H9 (cell line): ENCODE measurements around the gene GABBR2. TPM values are rescaled to one million over a fixed set of nuclear protein-coding genes. Genes with fewer than 3 reads are reported as not detected.

Experiments used
- DNase-seq: peaks from one replicate; pipeline ENCODE4 v3.0.0-alpha.2; 2017
- H2AFZ ChIP-seq: one replicate; pipeline ENCODE4 v1.6.1; 2013; ENCODE audit warnings: mild to moderate bottlenecking, low read length, control low read depth, moderate library complexity
- H2AK5ac ChIP-seq: 2 replicates; pipeline ENCODE4 v1.6.1; 2013; ENCODE audit warnings: low read length, control low read depth, mixed read lengths; ENCODE audit not compliant: insufficient read length
- H2BK120ac ChIP-seq: one replicate; pipeline ENCODE4 v1.6.1; 2013; ENCODE audit warnings: low read depth, mild to moderate bottlenecking, low read length, control low read depth, inconsistent platforms; ENCODE audit not compliant: poor library complexity, severe bottlenecking
- H2BK12ac ChIP-seq: 2 replicates; pipeline ENCODE4 v1.6.1; 2013; ENCODE audit warnings: low read length, control low read depth, mixed read lengths, low read depth; ENCODE audit not compliant: insufficient read length
- H2BK15ac ChIP-seq: 2 replicates; pipeline ENCODE4 v1.6.1; 2013; ENCODE audit warnings: low read depth, low read length, control low read depth
- H2BK20ac ChIP-seq: one replicate; pipeline ENCODE4 v1.6.1; 2013; ENCODE audit warnings: low read depth, mild to moderate bottlenecking, low read length, control low read depth, inconsistent platforms; ENCODE audit not compliant: poor library complexity, severe bottlenecking
- H2BK5ac ChIP-seq: 2 replicates; pipeline ENCODE4 v1.6.1; 2013; ENCODE audit warnings: low read length, control low read depth, mixed read lengths; ENCODE audit not compliant: insufficient read length
- H3K14ac ChIP-seq: 2 replicates; pipeline ENCODE4 v1.6.1; 2013; ENCODE audit warnings: low read length, control low read depth; ENCODE audit not compliant: insufficient read depth
- H3K18ac ChIP-seq: 2 replicates; pipeline ENCODE4 v1.6.1; 2013; ENCODE audit warnings: low read depth, mild to moderate bottlenecking, mixed read lengths, low read length, control low read depth; ENCODE audit not compliant: insufficient read length
- H3K23ac ChIP-seq: 2 replicates; pipeline ENCODE4 v1.6.1; 2013; ENCODE audit warnings: low read length, control low read depth, mixed read lengths, low read depth; ENCODE audit not compliant: insufficient read length
- H3K23me2 ChIP-seq: 2 replicates; pipeline ENCODE4 v1.6.1; 2013; ENCODE audit warnings: low read depth, mild to moderate bottlenecking, mixed read lengths, low read length, control low read depth; ENCODE audit not compliant: insufficient read length, poor library complexity, severe bottlenecking
- H3K27ac ChIP-seq: 2 replicates; pipeline ENCODE4 v1.5.1; 2013; ENCODE audit warnings: low read length, control low read depth, mixed read lengths, low read depth; ENCODE audit not compliant: insufficient read length
- H3K27me3 ChIP-seq: 2 replicates; pipeline ENCODE4 v1.6.1; 2013; ENCODE audit warnings: low read length, control low read depth, inconsistent platforms; ENCODE audit not compliant: insufficient read depth
- H3K4ac ChIP-seq: 2 replicates; pipeline ENCODE4 v1.6.1; 2013; ENCODE audit warnings: low read depth, mild to moderate bottlenecking, control low read depth, inconsistent platforms, low read length, moderate library complexity
- H3K4me1 ChIP-seq: 2 replicates; pipeline ENCODE4 v1.6.1; 2013; ENCODE audit warnings: low read length, control low read depth, inconsistent platforms; ENCODE audit not compliant: insufficient read depth
- H3K4me2 ChIP-seq: 2 replicates; pipeline ENCODE4 v1.6.1; 2013; ENCODE audit warnings: low read length, control low read depth, mixed read lengths; ENCODE audit not compliant: insufficient read length, insufficient read depth
- H3K56ac ChIP-seq: 2 replicates; pipeline ENCODE4 v1.6.1; 2013; ENCODE audit warnings: low read depth, mild to moderate bottlenecking, mixed read lengths, low read length, control low read depth; ENCODE audit not compliant: insufficient read length
- H3K79me1 ChIP-seq: 2 replicates; pipeline ENCODE4 v1.6.1; 2013; ENCODE audit warnings: low read depth, mild to moderate bottlenecking, moderate library complexity, low read length, control low read depth, inconsistent platforms; ENCODE audit not compliant: insufficient read depth, poor library complexity, severe bottlenecking
- H3K79me2 ChIP-seq: 2 replicates; pipeline ENCODE4 v1.6.1; 2013; ENCODE audit warnings: low read length, control low read depth, inconsistent platforms; ENCODE audit not compliant: insufficient read depth
- H3K9ac ChIP-seq: 2 replicates; pipeline ENCODE4 v1.6.1; 2013; ENCODE audit warnings: low read length, control low read depth, mixed read lengths; ENCODE audit not compliant: insufficient read length; ENCODE audit errors: extremely low read depth
- H3K9me3 ChIP-seq: one replicate; pipeline ENCODE4 v1.6.1; 2013; ENCODE audit warnings: low read depth, low read length, inconsistent platforms; ENCODE audit not compliant: control insufficient read depth
- H3T11ph ChIP-seq: one replicate; pipeline ENCODE4 v1.6.1; 2013; ENCODE audit warnings: mild to moderate bottlenecking, low read length, control low read depth, inconsistent platforms
- H4K20me1 ChIP-seq: one replicate; pipeline ENCODE4 v1.6.1; 2013; ENCODE audit not compliant: control insufficient read depth, insufficient read length, insufficient read depth
- H4K5ac ChIP-seq: 2 replicates; pipeline ENCODE4 v1.6.1; 2013; ENCODE audit warnings: low read depth, mild to moderate bottlenecking, mixed read lengths, low read length, control low read depth; ENCODE audit not compliant: insufficient read length
- H4K8ac ChIP-seq: replicated peaks from 2 replicates; pipeline ENCODE4 v1.6.1; 2013; ENCODE audit warnings: low read length, control low read depth, mixed read lengths, low read depth; ENCODE audit not compliant: insufficient read length
- H4K91ac ChIP-seq: 2 replicates; pipeline ENCODE4 v1.6.1; 2013; ENCODE audit warnings: low read depth, mild to moderate bottlenecking, moderate library complexity, mixed read lengths, low read length, control low read depth; ENCODE audit not compliant: insufficient read length
- H3K27ac Mint-ChIP-seq, 3 experiments: 2 replicates in 2 of 3; 3 replicates in 1 of 3; pipeline ENCODE4 v1.8.0; 2020 to 2021; ENCODE audit warnings: mixed read lengths in 3 of 3, mild to moderate bottlenecking in 1 of 3, moderate library complexity in 1 of 3
- H3K27me3 Mint-ChIP-seq: 2 replicates; pipeline ENCODE4 v1.8.0; 2021; ENCODE audit warnings: low read depth, mild to moderate bottlenecking, moderate library complexity, mixed read lengths
- H3K36me3 Mint-ChIP-seq, 3 experiments: 2 replicates in 2 of 3; 3 replicates in 1 of 3; pipeline ENCODE4 v1.8.0; 2020 to 2021; ENCODE audit warnings: low read depth in 3 of 3, mixed read lengths in 3 of 3; ENCODE audit not compliant: insufficient read depth in 1 of 3
- H3K4me1 Mint-ChIP-seq, 2 experiments: 2 replicates each; pipeline ENCODE4 v1.8.0; 2020; ENCODE audit warnings: mixed read lengths in 2 of 2
- H3K4me3 Mint-ChIP-seq, 2 experiments: 2 replicates in 1 of 2; 3 replicates in 1 of 2; pipeline ENCODE4 v1.8.0; 2020 to 2021; ENCODE audit warnings: mild to moderate bottlenecking in 2 of 2, mixed read lengths in 2 of 2, moderate library complexity in 1 of 2
- H3K9me3 Mint-ChIP-seq, 2 experiments: 2 replicates in 1 of 2; 3 replicates in 1 of 2; pipeline ENCODE4 v1.8.0; 2020; ENCODE audit warnings: mild to moderate bottlenecking in 2 of 2, mixed read lengths in 2 of 2, moderate library complexity in 1 of 2
- WGBS: extraction: QIAGEN DNeasy Blood & Tissue Kit; methylation state at CpG from one replicate; pipeline ENCODE4 v1.1.7; 2013; ENCODE audit warnings: missing lambda C conversion rate, low lambda C conversion rate, mixed read lengths; ENCODE audit not compliant: insufficient read length; ENCODE audit errors: extremely low coverage; 5-methylcytosine and 5-hydroxymethylcytosine counted together
- total RNA-seq: library from RNA; stranded (reverse); gene quantifications from 2 replicates; pipeline ENCODE4 v1.2.1, GENCODE V29; 2021
- TF ChIP-seq, protein P1 (sequence below): fragments of 200-600 bp; sonication (generic); conservative IDR thresholded peaks from 3 replicates; pipeline ENCODE4 v1.8.0; 2021; ENCODE audit warnings: antibody characterized with exemption, mild to moderate bottlenecking

The GABBR2 gene
- total RNA-seq, 1 experiment from 2014 or later, result 0.66 TPM

- Histone ChIP-seq H4K20me1 (no peaks in the 10 kb centered on the region), H3K9me3 (no peaks in the 10 kb centered on the region), H2AFZ (no peak overlapping the region), H4K8ac (no peak overlapping the region), H3K56ac (no peak overlapping the region), H2BK20ac (no peak overlapping the region), H3T11ph (no peak overlapping the region), H3K9ac (no peak overlapping the region), H3K4me2 (no peak overlapping the region), H4K91ac (no peak overlapping the region), H3K27ac (no peak overlapping the region), H3K18ac (no peak overlapping the region), H3K23me2 (no peaks in the 10 kb centered on the region), H3K79me2 (no peaks in the 10 kb centered on the region), H2BK120ac (no peak overlapping the region), H2BK5ac (no peak overlapping the region), H3K4me1 (no peaks in the 10 kb centered on the region), H4K5ac (no peak overlapping the region), H3K4ac (no peak overlapping the region), H3K23ac (no peak overlapping the region), H3K79me1 (no peaks in the 10 kb centered on the region), H3K27me3 (no peaks in the 10 kb centered on the region), H2AK5ac (no peak overlapping the region), H3K14ac (no peak overlapping the region), H2BK15ac (no peak overlapping the region), H2BK12ac (no peak overlapping the region)
- Mint-ChIP-seq H3K4me3 (no peak overlapping the region), H3K36me3 (peaks cover 39 to 71% (median 55%) of the 10 kb centered on the region in 3 experiments), H3K9me3 (peaks cover 11 to 13% of the 10 kb centered on the region in 2 experiments; a peak in 4 of 5 replicates), H3K27me3 (no peaks in the 10 kb centered on the region), H3K4me1 (peaks cover 5 to 11% of the 10 kb centered on the region in 2 experiments), H3K27ac (no peak overlapping the region)
- TF ChIP-seq, protein P1, sequence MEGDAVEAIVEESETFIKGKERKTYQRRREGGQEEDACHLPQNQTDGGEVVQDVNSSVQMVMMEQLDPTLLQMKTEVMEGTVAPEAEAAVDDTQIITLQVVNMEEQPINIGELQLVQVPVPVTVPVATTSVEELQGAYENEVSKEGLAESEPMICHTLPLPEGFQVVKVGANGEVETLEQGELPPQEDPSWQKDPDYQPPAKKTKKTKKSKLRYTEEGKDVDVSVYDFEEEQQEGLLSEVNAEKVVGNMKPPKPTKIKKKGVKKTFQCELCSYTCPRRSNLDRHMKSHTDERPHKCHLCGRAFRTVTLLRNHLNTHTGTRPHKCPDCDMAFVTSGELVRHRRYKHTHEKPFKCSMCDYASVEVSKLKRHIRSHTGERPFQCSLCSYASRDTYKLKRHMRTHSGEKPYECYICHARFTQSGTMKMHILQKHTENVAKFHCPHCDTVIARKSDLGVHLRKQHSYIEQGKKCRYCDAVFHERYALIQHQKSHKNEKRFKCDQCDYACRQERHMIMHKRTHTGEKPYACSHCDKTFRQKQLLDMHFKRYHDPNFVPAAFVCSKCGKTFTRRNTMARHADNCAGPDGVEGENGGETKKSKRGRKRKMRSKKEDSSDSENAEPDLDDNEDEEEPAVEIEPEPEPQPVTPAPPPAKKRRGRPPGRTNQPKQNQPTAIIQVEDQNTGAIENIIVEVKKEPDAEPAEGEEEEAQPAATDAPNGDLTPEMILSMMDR, result no peak
- WGBS, result no CpG with 5 or more reads among the region's 8 CpGs
- DNase-seq, result no peak
Observed at GRCh38 chr9:98740226-98740881, 31.6 kb upstream of the GABBR2 start.
